LNCaP clone FGC (cell line): Measurements from ENCODE around the gene IKZF1.
A peak's percentile ranks its signal among the peaks of the same experiment; 100 is the strongest.

Experiments
- DNase-seq: peaks from one replicate; pipeline ENCODE4 v3.0.0-alpha.2; 2011; ENCODE audit warnings: low read depth
- H3K4me3 ChIP-seq: 2 replicates; pipeline ENCODE4 v1.5.1; 2011; ENCODE audit warnings: mild to moderate bottlenecking, low read depth, low read length, control low read depth
- TF ChIP-seq, protein P1 (sequence below): IDR thresholded peaks from 2 replicates; pipeline ENCODE4 v1.5.1; 2012; ENCODE audit warnings: mild to moderate bottlenecking; ENCODE audit not compliant: control insufficient read depth, insufficient read depth; ENCODE audit errors: extremely low read depth

IKZF1 gene

DNA sequence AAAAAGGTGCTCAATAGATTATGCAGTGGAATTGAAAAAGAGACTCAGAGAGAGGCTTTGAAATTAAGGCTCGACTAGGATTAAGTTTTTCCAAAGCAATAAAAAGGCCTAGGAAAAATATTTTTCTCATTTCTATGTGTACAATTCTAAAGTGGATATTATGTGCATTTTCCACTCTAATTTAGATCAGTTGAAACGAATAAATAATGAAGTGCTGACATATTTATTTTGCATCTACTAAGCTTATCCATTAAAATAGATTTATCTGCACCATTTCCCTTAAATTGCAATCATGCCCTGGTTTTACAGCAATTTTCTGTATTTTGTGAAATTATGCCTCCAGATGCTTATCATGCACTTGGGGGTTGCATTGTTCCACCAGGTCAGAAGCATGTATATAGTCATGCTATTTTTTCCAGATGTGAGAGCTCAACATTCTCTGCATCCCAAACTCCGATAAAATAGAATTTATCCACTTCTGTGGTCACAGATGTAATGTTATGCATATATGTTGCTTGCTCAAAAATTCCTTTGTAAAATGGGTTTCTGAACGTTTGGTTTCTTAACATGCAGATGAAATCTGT, 127.3 kb downstream of the IKZF1 start:
- no peak overlapping the region for H3K4me3 ChIP-seq
- TF ChIP-seq, protein P1, sequence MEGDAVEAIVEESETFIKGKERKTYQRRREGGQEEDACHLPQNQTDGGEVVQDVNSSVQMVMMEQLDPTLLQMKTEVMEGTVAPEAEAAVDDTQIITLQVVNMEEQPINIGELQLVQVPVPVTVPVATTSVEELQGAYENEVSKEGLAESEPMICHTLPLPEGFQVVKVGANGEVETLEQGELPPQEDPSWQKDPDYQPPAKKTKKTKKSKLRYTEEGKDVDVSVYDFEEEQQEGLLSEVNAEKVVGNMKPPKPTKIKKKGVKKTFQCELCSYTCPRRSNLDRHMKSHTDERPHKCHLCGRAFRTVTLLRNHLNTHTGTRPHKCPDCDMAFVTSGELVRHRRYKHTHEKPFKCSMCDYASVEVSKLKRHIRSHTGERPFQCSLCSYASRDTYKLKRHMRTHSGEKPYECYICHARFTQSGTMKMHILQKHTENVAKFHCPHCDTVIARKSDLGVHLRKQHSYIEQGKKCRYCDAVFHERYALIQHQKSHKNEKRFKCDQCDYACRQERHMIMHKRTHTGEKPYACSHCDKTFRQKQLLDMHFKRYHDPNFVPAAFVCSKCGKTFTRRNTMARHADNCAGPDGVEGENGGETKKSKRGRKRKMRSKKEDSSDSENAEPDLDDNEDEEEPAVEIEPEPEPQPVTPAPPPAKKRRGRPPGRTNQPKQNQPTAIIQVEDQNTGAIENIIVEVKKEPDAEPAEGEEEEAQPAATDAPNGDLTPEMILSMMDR = no peak
- no peak for DNase-seq

DNA sequence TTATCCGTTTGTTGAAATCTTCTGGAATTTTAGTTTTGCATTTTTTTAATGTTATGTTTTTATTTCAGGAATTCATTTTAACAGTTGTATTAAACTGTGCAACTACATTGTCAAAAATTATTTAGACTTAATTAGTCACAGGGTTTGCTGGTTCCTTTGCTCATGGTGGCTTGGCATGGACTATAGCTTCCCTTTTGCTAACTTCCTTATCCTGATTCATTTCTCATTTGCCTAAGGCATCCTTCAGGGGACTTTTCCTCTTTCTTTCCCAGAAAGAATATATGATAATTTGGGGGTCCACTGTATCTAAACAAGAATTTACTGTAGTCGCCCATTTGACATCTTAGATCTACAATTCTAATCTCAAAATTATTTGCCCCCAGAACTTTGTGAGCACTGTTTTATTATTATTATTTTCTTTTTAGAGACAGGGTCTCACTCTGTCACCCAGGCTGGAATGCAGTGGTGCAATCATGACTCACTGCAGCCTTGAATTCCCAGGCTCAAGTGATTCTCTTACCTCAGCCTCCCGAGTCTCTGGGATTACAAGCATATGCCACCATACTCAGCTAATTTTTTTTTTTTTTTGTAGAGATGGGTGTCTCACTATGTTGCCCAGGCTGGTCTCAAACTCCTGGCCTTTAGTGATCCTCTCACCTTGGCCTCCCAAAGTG, 131.8 kb downstream of the IKZF1 start:
- no peak overlapping the region for H3K4me3 ChIP-seq
- DNase-seq = no peak
- TF ChIP-seq, protein P1 = no peak

DNA sequence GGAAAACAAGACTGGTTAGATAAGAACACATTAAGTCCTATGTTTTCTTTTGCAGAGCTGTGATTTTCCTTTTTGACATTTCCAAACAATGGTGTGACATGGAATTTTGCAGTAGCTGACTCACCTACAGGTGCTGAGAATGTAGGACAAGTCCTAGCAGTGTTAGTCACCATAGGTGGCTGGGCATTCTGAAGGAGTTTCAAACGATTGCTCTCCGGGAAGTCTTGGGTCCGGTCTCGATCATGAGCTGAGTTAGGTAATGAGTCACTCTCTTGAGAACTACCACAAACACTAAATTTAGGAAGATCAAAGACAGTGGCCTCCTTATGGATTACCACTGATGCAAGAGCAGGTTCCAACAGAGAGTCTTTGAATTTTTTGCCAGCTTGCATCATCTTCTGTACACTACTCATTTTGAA, 142.0 kb downstream of the IKZF1 start:
- TF ChIP-seq, protein P1 = no peak
- DNase-seq = no peak
- no peak overlapping the region for H3K4me3 ChIP-seq

DNA sequence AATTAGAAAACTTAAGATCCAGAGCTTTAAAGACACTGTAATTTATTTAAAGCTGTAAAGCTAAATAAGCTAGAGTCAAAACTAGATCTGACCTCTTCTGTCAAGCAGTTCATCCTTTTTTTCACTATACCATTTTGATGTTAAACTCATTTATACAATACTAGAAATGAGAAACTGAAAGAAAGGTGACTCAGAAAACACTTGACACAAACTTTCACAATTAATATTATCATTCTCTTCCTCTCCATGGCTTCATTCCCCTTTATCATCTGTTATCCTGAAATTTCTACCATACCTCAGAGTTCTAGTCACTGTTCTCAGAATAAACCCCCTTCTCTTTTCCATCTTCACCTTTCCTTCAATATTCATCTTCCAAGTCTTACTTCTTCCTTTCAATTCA, 144.3 kb downstream of the IKZF1 start:
- TF ChIP-seq, protein P1 = no peak
- DNase-seq = no peak
- peak overlapping the region; percentile 77 for H3K4me3 ChIP-seq

DNA sequence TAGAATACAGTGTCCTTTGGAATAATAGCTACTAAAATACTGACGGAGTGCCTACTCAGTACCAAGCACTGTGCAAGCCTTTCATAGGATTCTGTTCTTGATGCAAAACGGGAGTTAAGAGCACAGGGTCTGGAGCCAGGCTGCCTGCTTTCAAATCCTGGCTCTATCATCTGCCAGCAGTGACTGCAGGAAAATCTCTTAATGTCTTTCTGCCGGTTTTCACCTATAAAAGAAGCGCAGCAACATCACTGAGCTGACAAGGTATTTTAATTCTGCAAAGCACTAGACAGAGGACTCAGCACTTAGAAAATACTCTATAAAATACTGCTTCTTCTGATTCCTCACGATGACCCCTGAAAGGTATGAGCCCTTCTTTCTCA, 145.0 kb downstream of the IKZF1 start:
- no peak for DNase-seq
- peak overlapping the region; percentile 77 for H3K4me3 ChIP-seq
- TF ChIP-seq, protein P1 = no peak

DNA sequence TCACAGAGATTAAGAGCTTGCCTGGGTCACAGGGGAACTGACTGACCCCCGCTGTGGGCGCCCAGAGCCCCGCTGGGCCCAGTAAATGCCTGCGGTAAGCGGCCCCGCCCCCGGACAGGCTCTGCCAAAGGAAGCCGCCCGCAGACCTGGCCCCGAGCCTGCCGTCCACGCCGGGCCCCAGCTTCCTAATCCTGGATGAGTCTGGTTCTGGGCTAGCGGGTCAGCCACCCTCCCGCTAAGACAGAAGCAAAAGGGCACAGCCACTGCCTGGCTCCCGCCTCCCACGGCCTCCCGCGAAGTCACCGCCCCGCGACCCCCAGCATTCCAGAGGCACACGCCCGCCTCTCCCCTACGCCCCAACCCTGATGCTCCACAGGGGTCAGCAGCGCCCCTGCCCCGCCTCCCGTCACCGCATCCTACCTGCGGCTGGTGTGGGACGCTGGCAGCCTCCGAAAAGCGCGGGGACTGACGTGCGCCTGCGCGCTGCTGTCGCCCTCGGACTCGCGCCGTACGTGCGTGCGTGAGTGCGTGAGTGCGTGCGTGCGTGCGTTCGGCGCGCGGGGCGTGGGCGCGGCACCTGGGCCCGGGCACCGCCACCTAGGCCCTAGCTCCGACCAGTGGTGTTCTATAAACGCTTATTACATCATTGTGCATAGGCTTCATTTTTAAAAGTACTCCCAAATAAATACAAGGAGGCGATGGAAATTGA, 145.5 kb downstream of the IKZF1 start, which contains the start of gene FIGNL1:
Gene FIGNL1 (minus strand): TSS at position 470 of the 709 bp plus-strand sequence. CDS start 3,063 bp downstream, outside the sequence.
- DNase-seq = peak; percentile 60
- TF ChIP-seq, protein P1 = no peak
- H3K4me3 ChIP-seq = peak within 1 kb of the TSS; percentile 77

DNA sequence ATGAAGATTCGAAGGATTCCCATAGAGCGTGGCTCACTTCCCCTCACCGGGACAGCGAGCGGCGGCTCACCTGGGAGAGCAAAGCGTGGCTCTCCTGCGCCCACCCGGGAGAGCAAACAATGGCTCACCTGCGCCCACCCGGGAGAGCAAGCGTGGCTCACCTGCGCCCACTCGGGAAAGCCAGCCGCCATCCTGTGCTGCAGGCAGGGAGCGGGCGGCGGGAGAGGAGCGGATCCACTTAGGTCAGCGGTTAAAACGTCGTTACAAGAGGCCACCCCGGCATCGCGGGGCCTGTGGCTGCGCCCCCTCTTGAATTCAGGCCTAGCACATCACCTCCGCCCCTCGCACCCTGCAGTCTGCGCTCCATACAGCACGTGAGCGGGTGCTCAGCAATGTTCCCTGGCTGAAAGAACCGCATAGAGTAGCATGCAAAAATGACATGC, 146.1 kb downstream of the IKZF1 start:
- TF ChIP-seq, protein P1 = no peak
- no peak for DNase-seq
- H3K4me3 ChIP-seq = peak overlapping the region; percentile 77
